Measurements from ENCODE around the gene TTBK1. TPM values are rescaled to one million over a fixed set of nuclear protein-coding genes. Genes with fewer than 3 reads are reported as not detected.
A peak's percentile ranks its signal among the peaks of the same experiment; 100 is the strongest.

The TTBK1 gene
- total RNA-seq, 1 experiment from 2014 or later: not detected

DNA sequence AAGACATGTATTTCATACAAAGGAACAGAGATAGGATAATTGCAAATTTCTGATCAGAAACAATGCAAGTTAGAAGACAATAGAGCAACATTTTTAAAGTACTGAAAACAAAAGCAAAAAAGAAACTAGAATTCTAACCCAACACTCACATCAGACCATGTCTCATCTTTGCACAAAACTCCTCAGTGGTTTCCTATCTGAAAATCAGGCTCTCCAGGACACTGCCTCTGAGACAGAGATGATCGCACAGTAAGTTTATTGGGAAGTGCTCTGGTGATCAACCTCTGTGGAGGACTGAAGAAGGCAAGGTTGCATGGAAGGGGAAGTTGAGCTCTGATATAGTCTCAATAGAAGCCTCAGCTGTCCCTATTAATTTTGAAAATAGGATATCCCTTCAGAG, 2.3 kb upstream of the TTBK1 start:
- Histone ChIP-seq H3K27me3 (replicated peaks; ENCODE audit: insufficient read depth, low read depth, low read length, poor library complexity) (peaks cover 66% of the 10 kb centered on the region), H3K9me3 (ENCODE audit: low read depth, low read length, poor library complexity, severe bottlenecking) (peaks cover 3% of the 10 kb centered on the region), H3K36me3 (ENCODE audit: insufficient read depth, low read length, poor library complexity, severe bottlenecking) (no peaks in the 10 kb centered on the region), H3K4me3 (ENCODE audit: low read depth, low read length, poor library complexity, severe bottlenecking) (no peak overlapping the region), H3K4me1 (ENCODE audit: insufficient read depth, low read length, poor library complexity, severe bottlenecking) (no peaks in the 10 kb centered on the region), H3K27ac (ENCODE audit: low read depth, low read length, poor library complexity, severe bottlenecking) (no peak overlapping the region)
- no peak for DNase-seq (ENCODE audit: low spot score)
- no peak for TF ChIP-seq EZH2 (IDR thresholded peaks at IDR 0.05; ENCODE audit: borderline replicate concordance, low read depth, low read length, poor library complexity, severe bottlenecking)
- TF ChIP-seq, protein P1, sequence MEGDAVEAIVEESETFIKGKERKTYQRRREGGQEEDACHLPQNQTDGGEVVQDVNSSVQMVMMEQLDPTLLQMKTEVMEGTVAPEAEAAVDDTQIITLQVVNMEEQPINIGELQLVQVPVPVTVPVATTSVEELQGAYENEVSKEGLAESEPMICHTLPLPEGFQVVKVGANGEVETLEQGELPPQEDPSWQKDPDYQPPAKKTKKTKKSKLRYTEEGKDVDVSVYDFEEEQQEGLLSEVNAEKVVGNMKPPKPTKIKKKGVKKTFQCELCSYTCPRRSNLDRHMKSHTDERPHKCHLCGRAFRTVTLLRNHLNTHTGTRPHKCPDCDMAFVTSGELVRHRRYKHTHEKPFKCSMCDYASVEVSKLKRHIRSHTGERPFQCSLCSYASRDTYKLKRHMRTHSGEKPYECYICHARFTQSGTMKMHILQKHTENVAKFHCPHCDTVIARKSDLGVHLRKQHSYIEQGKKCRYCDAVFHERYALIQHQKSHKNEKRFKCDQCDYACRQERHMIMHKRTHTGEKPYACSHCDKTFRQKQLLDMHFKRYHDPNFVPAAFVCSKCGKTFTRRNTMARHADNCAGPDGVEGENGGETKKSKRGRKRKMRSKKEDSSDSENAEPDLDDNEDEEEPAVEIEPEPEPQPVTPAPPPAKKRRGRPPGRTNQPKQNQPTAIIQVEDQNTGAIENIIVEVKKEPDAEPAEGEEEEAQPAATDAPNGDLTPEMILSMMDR (conservative IDR thresholded peaks at IDR 0.05; ENCODE audit: low read depth, low read length): no peak
- CTCF ChIA-PET: no interaction called here
- BruUV-seq (replicated peaks): no TSS peak
- POLR2A ChIA-PET (ENCODE audit: low non-redundant PET): no interaction called here
- intact Hi-C loops (cut with micrococcal nuclease; ENCODE audit: unreplicated experiment): no loop called here

DNA sequence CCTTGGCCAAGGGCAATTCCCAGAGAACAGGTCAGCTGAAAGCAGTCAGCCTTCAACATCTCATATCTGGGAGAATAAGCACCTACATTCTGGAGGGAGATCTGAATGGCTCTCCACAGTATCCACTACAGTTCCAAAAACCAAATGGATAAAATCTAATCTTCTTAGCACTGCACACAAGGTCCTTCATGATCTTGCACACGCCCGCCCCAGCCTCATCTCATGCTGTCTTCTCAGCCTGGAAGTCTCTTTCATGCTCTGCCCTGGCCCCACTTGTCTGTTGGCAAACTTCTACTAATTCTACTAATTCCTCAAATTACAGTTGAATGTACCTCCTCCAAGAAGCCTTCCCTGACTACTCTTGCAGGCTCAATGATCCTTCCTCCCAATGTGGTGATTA, 1.8 kb upstream of the TTBK1 start:
- no peak for DNase-seq (ENCODE audit: low spot score)
- Histone ChIP-seq H3K4me1 (ENCODE audit: insufficient read depth, low read length, poor library complexity, severe bottlenecking) (no peaks in the 10 kb centered on the region), H3K27me3 (replicated peaks; ENCODE audit: insufficient read depth, low read depth, low read length, poor library complexity) (peaks cover 66% of the 10 kb centered on the region), H3K36me3 (ENCODE audit: insufficient read depth, low read length, poor library complexity, severe bottlenecking) (no peaks in the 10 kb centered on the region), H3K4me3 (ENCODE audit: low read depth, low read length, poor library complexity, severe bottlenecking) (no peak overlapping the region), H3K27ac (ENCODE audit: low read depth, low read length, poor library complexity, severe bottlenecking) (no peak overlapping the region), H3K9me3 (ENCODE audit: low read depth, low read length, poor library complexity, severe bottlenecking) (peaks cover 3% of the 10 kb centered on the region)
- CTCF ChIA-PET: no interaction called here
- TF ChIP-seq EZH2 (IDR thresholded peaks at IDR 0.05; ENCODE audit: borderline replicate concordance, low read depth, low read length, poor library complexity, severe bottlenecking): no peak
- TF ChIP-seq, protein P1 (conservative IDR thresholded peaks at IDR 0.05; ENCODE audit: low read depth, low read length): no peak
- intact Hi-C loops (cut with micrococcal nuclease; ENCODE audit: unreplicated experiment): no loop called here
- POLR2A ChIA-PET (ENCODE audit: low non-redundant PET): no interaction called here
- BruUV-seq (replicated peaks): no TSS peak

DNA sequence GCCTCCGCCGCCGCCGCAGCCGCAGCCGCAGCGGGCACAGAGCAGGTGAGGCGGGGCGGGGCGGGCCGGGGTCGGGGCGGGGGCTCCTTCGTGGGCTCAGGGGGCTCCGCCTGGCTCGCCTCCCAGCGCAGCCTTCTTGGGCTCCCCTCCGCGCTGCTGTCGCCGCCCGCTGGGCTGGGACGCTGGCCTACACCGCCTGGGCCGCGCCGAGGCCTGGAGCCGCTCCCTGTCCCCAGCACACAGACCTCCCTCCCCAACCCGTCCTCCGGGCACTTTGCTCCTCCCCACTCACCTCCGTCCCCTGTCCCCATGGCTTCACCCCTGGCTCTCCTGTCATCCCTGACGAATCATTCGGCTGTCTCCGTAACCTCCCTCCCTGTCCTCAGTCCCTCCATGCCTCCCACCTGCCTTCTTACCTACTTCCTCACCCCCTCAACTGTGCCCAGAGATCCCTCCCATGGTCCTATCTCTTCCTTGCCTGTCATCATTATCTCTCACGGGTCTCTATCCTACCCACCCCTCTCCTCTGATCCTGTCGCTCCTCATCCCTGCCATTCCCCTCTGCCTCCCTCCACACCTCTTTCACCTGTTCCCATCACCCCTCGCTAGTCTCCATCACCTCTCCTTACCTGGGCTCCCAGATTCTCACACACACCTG, 512 bp downstream of the TTBK1 start:
- Histone ChIP-seq H3K9me3 (ENCODE audit: low read depth, low read length, poor library complexity, severe bottlenecking) (peaks cover 3% of the 10 kb centered on the region), H3K36me3 (ENCODE audit: insufficient read depth, low read length, poor library complexity, severe bottlenecking) (no peaks in the 10 kb centered on the region), H3K4me1 (ENCODE audit: insufficient read depth, low read length, poor library complexity, severe bottlenecking) (peaks cover 6% of the 10 kb centered on the region), H3K4me3 (ENCODE audit: low read depth, low read length, poor library complexity, severe bottlenecking) (no peak overlapping the region), H3K27me3 (replicated peaks; ENCODE audit: insufficient read depth, low read depth, low read length, poor library complexity) (peaks cover 63% of the 10 kb centered on the region), H3K27ac (ENCODE audit: low read depth, low read length, poor library complexity, severe bottlenecking) (no peak overlapping the region)
- intact Hi-C loops (cut with micrococcal nuclease; ENCODE audit: unreplicated experiment): no loop called here
- DNase-seq (ENCODE audit: low spot score): no peak
- ChIA-PET POLR2A (ENCODE audit: low non-redundant PET) (no interaction called here), CTCF (no interaction called here)
- peak; percentile 73 for TF ChIP-seq EZH2 (IDR thresholded peaks at IDR 0.05; ENCODE audit: borderline replicate concordance, low read depth, low read length, poor library complexity, severe bottlenecking)
- TF ChIP-seq, protein P1 (conservative IDR thresholded peaks at IDR 0.05; ENCODE audit: low read depth, low read length): no peak
- BruUV-seq (replicated peaks): no TSS peak

Measured in A673 (cell line).